ENCODE measurements around the gene APC. TPM values are rescaled to one million over a fixed set of nuclear protein-coding genes. Genes with fewer than 3 reads are reported as not detected.
A peak's percentile ranks its signal among the peaks of the same experiment; 100 is the strongest.
"Not testable (repeated sequence)": the region's sequence is repeated elsewhere in the genome, so short reads cannot be mapped to it uniquely, and the experiment has no call there.

APC gene
- total and polyA plus RNA-seq, 2 donors (not counting 1 experiment from before 2014, with no cell fraction given) = 8.1 to 55.8 TPM

DNA sequence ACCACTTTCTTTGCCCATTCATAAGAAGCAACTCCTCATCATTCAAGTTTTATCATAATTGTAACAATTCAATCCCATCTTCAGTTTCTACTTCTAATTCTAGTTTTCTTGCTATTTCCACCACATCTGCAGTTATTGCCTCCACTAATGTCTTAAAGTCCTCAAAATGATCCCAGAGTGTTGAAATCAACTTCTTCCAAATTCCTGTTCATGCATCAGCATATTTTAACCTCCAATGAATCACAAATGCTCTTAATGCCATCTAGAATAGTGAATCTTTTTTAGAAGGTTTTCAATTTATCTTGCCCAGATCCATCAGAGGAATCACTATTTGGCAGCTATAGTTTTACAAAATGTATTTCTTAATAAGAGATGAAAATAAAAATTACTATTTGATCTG, 120.2 kb downstream of the APC start:
- no peak overlapping the region for H3K4me3 Mint-ChIP-seq

DNA sequence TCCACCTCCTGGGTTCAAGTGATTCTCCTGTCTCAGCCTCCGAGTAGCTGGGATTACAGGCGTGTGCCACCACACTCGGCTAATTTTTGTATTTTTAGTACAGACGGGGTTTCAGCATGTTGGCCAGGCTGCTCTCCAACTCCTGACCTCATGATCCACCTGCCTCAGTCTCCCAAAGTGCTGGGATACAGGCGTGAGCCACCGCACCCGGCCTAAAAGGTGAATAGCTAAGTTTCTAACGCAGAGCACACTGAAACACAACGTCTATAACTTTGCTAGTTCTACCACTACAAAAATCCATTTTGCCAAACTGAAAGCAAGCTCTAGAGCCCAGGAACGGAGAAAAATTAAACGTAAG, 122.9 kb downstream of the APC start:
- ATAC-seq (ENCODE audit: low read depth) = not testable (repeated sequence)

More for the DNA sequence above, 120.2 kb downstream of the APC start:
- no peak overlapping the region for H3K9ac ChIP-seq (ENCODE audit: low read length)
- peaks cover 22% of the 10 kb centered on the region for H3K4me1 Mint-ChIP-seq
- H2AFZ ChIP-seq (ENCODE audit: insufficient read depth, low read depth, low read length, poor library complexity, severe bottlenecking) = no peak overlapping the region
- peaks cover 0 to 13% (median 10%) of the 10 kb centered on the region in 4 experiments for H3K27me3 ChIP-seq (replicated peaks in 1 of 4; ENCODE audit: control extremely low read depth in 1 of 4, control insufficient read depth in 3 of 4, insufficient read depth in 4 of 4, low read length in 3 of 4)
- no peak overlapping the region for H3K27ac ChIP-seq (ENCODE audit: low read length in 2 of 2)
- no peak overlapping the region for H3K4me3 ChIP-seq (ENCODE audit: control extremely low read depth in 1 of 5, extremely low read depth in 1 of 5, insufficient read depth in 1 of 5, low read depth in 2 of 5, low read length in 4 of 5)
- peaks cover 0 to 12% (median 1%) of the 10 kb centered on the region in 3 donors for H3K9me3 ChIP-seq (ENCODE audit: control extremely low read depth in 1 of 3, control insufficient read depth in 2 of 3, insufficient read depth in 1 of 3, low read length in 2 of 3)
- TF ChIP-seq EZH2 (IDR thresholded peaks at IDR 0.05; ENCODE audit: borderline replicate concordance, insufficient read depth, low read depth, low read length, poor library complexity, severe bottlenecking) = no peak
- TF ChIP-seq, protein P1, sequence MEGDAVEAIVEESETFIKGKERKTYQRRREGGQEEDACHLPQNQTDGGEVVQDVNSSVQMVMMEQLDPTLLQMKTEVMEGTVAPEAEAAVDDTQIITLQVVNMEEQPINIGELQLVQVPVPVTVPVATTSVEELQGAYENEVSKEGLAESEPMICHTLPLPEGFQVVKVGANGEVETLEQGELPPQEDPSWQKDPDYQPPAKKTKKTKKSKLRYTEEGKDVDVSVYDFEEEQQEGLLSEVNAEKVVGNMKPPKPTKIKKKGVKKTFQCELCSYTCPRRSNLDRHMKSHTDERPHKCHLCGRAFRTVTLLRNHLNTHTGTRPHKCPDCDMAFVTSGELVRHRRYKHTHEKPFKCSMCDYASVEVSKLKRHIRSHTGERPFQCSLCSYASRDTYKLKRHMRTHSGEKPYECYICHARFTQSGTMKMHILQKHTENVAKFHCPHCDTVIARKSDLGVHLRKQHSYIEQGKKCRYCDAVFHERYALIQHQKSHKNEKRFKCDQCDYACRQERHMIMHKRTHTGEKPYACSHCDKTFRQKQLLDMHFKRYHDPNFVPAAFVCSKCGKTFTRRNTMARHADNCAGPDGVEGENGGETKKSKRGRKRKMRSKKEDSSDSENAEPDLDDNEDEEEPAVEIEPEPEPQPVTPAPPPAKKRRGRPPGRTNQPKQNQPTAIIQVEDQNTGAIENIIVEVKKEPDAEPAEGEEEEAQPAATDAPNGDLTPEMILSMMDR (IDR thresholded peaks at IDR 0.05) = no peak
- intact Hi-C loops (cut with micrococcal nuclease) = no loop called here
- CTCF ChIA-PET = interaction anchor here (0.7 kb wide), 1 partner anchor 56 kb away, joined by 4 read pairs; no protein-coding TSS in a partner anchor
- H3K27ac Mint-ChIP-seq = no peak overlapping the region
- POLR2A ChIA-PET = no interaction called here
- DNase-seq (no peak), ATAC-seq (ENCODE audit: low read depth) (no peak)
- H3K27me3 Mint-ChIP-seq = peaks cover 32% of the 10 kb centered on the region
- no peaks in the 10 kb centered on the region for H4K20me1 ChIP-seq (ENCODE audit: control insufficient read depth, insufficient read depth, low read length, poor library complexity, severe bottlenecking)
- no peak overlapping the region for H3K4me2 ChIP-seq (replicated peaks; ENCODE audit: low read depth, low read length, poor library complexity, severe bottlenecking)
- H3K9me3 Mint-ChIP-seq (ENCODE audit: insufficient read depth) = peaks cover 5% of the 10 kb centered on the region
- no peaks in the 10 kb centered on the region for H3K36me3 ChIP-seq (replicated peaks in 1 of 2; ENCODE audit: control extremely low read depth in 1 of 2, control insufficient read depth in 1 of 2, extremely low read depth in 1 of 2, insufficient read depth in 2 of 2, low read length in 1 of 2)
- H3K4me1 ChIP-seq (ENCODE audit: control insufficient read depth in 2 of 2, insufficient read depth in 2 of 2, low read length in 2 of 2) = peaks cover 13 to 19% of the 10 kb centered on the region in 2 donors
- H3K79me2 ChIP-seq (ENCODE audit: control insufficient read depth, insufficient read depth, low read length) = peaks cover 26% of the 10 kb centered on the region

More for the DNA sequence above, 122.9 kb downstream of the APC start:
- Histone ChIP-seq H3K27ac (ENCODE audit: low read length in 2 of 2) (peak overlapping the region; percentile 83 to 92), H3K4me2 (replicated peaks; ENCODE audit: low read depth, low read length, poor library complexity, severe bottlenecking) (peak overlapping the region; percentile 75), H3K79me2 (ENCODE audit: control insufficient read depth, insufficient read depth, low read length) (peaks cover 39% of the 10 kb centered on the region), H3K4me3 (ENCODE audit: control extremely low read depth in 1 of 5, extremely low read depth in 1 of 5, insufficient read depth in 1 of 5, low read depth in 2 of 5, low read length in 4 of 5) (peak overlapping the region; percentile 77 to 99 (median 95)), H3K4me1 (ENCODE audit: control insufficient read depth in 2 of 2, insufficient read depth in 2 of 2, low read length in 2 of 2) (peaks cover 17 to 19% of the 10 kb centered on the region in 2 donors), H3K36me3 (replicated peaks in 1 of 2; ENCODE audit: control extremely low read depth in 1 of 2, control insufficient read depth in 1 of 2, extremely low read depth in 1 of 2, insufficient read depth in 2 of 2, low read length in 1 of 2) (peaks cover 4 to 17% of the 10 kb centered on the region in 2 experiments), H2AFZ (ENCODE audit: insufficient read depth, low read depth, low read length, poor library complexity, severe bottlenecking) (peak overlapping the region; percentile 91), H3K9ac (ENCODE audit: low read length) (peak overlapping the region; percentile 99)
- ChIA-PET CTCF (interaction anchor here (1.1 to 2.8 kb wide), 10 partner anchors 12 to 168 kb away, joined by 3 to 18 read pairs (median 4); partner anchors contain the start of gene DCP2), POLR2A (interaction anchor here (0.6 to 1.7 kb wide), 4 partner anchors 12 to 116 kb away, joined by 4 to 9 read pairs (median 6); partner anchors contain the start of genes DCP2 and REEP5)
- intact Hi-C loops (cut with micrococcal nuclease) = loop anchor here (2.0 to 5.0 kb wide), 3 partner anchors 154 to 652 kb away; partner anchors contain the start of gene YTHDC2
- Mint-ChIP-seq H3K27me3 (peaks cover 20% of the 10 kb centered on the region), H3K4me3 (peak overlapping the region; percentile 98), H3K4me1 (peaks cover 30% of the 10 kb centered on the region), H3K27ac (peak overlapping the region; percentile 93)
- H3K27me3 ChIP-seq (replicated peaks in 1 of 4; ENCODE audit: control extremely low read depth in 1 of 4, control insufficient read depth in 3 of 4, insufficient read depth in 4 of 4, low read length in 3 of 4); H3K9me3 Mint-ChIP-seq (ENCODE audit: insufficient read depth); H4K20me1 ChIP-seq (ENCODE audit: control insufficient read depth, insufficient read depth, low read length, poor library complexity, severe bottlenecking); DNase-seq; H3K9me3 ChIP-seq (ENCODE audit: control extremely low read depth in 1 of 3, control insufficient read depth in 2 of 3, insufficient read depth in 1 of 3, low read length in 2 of 3): not testable (repeated sequence)
- 85% methylated on average over 8 of the region's 11 CpGs for WGBS (ENCODE audit: insufficient coverage)

Data from B cell (primary cell).